RWPE1 (cell line): ENCODE results near the gene LAMA3.

ENCODE experiments used
- CTCF ChIA-PET: fragments of 350-600 bp; sonication (Branson Sonifier 250); formaldehyde crosslinking; extraction: SDS; loops from one replicate; lab custom pipeline; 2021; lab: Yijun Ruan, JAX
- POLR2A ChIA-PET: fragments of 400-600 bp; formaldehyde crosslinking; extraction: SDS; loops from one replicate; lab custom pipeline; 2020; ENCODE audit warnings: antibody characterized with exemption; ENCODE audit not compliant: low non-redundant PET; lab: Yijun Ruan, JAX
- DNase-seq: peaks from one replicate; pipeline ENCODE4 v3.0.0; 2012; ENCODE audit warnings: low spot score
- H3K27ac ChIP-seq: fragments of 450-650 bp; 2 replicates; pipeline ENCODE4 v1.5.1; 2017
- TF ChIP-seq, protein P1 (sequence below): fragments of 450-650 bp; conservative IDR thresholded peaks from 2 replicates; pipeline ENCODE4 v1.5.1; 2017; ENCODE audit warnings: low read depth, mild to moderate bottlenecking

Gene LAMA3

DNA sequence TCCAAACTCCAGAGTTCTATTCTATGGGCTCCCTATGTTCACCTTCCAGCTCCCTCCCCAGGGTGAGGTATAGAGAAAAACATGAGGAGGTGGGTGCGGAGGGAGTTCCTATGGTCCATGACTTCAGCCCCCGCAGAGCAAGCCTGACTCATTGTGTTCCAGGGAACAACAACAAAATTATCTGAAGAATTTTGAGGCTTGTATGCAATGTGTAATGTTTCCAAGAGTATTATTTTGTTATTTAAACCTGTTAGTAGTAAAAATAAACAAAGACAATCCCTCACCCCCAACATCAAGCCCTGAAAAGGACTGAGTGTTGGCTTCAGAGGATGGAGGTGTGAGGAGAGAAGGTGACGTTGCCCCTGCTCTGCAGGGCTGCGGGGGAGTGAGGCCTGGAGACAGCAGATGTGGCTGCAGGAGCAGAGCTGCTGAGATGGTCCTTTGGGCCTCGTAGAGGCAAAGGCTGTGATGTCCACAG lies 29.0 kb downstream of the LAMA3 start:
- TF ChIP-seq, protein P1, sequence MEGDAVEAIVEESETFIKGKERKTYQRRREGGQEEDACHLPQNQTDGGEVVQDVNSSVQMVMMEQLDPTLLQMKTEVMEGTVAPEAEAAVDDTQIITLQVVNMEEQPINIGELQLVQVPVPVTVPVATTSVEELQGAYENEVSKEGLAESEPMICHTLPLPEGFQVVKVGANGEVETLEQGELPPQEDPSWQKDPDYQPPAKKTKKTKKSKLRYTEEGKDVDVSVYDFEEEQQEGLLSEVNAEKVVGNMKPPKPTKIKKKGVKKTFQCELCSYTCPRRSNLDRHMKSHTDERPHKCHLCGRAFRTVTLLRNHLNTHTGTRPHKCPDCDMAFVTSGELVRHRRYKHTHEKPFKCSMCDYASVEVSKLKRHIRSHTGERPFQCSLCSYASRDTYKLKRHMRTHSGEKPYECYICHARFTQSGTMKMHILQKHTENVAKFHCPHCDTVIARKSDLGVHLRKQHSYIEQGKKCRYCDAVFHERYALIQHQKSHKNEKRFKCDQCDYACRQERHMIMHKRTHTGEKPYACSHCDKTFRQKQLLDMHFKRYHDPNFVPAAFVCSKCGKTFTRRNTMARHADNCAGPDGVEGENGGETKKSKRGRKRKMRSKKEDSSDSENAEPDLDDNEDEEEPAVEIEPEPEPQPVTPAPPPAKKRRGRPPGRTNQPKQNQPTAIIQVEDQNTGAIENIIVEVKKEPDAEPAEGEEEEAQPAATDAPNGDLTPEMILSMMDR: no peak
- DNase-seq: no peak
- peak overlapping the region; percentile 84 for H3K27ac ChIP-seq
- CTCF ChIA-PET: no interaction called here
- POLR2A ChIA-PET: no interaction called here

DNA sequence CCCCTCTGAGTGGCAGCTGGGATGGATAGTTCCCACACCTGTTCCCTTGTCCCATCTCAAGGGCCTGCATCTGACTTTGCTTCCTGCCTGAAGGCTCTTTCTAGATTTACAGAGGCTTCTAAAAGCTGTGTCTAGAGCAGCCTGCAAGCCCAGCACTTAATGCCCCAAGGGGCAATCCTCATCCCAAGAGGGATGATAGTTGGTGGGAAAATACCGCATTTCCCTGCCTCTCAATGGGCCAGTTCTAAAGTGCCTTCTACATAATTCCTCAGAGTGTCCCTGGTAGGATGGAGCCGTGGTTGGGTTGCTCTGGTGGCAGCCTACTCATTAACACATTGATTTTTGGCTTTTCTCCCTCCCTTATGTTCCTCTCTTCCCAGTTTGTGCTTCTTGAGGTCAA lies 29.5 kb downstream of the LAMA3 start:
- CTCF ChIA-PET: no interaction called here
- no peak for DNase-seq
- H3K27ac ChIP-seq: peak overlapping the region; percentile 84
- POLR2A ChIA-PET: no interaction called here
- TF ChIP-seq, protein P1: no peak

DNA sequence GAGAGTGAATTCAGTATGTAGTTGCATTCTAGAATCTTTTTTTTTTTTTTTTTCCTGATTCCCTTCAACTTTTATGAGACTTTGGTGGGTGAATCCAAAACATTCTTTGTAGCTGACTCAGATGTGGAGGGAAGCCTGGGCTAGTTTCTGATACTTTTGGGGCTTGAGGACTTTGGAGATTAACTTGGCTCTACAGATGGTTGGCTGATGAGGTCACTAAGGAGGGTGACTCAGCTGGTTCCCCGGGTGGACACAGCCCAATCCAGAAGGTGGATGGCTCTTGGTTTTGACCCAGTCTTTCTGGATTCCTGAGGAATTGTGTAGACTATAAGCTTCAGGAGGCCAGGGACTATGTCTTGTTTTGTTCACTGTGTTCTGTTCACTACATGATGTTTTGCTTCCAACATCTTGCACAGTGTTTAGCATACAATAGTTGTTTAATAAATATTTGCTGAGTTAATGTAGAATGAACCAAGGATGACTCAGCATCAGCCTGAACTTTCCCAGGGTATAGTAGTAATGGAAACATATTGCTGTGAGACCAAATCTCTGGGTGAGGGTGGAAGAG lies 30.5 kb downstream of the LAMA3 start:
- POLR2A ChIA-PET: no interaction called here
- TF ChIP-seq, protein P1: no peak
- peak overlapping the region; percentile 84 for H3K27ac ChIP-seq
- DNase-seq: peak; percentile 93
- CTCF ChIA-PET: no interaction called here

DNA sequence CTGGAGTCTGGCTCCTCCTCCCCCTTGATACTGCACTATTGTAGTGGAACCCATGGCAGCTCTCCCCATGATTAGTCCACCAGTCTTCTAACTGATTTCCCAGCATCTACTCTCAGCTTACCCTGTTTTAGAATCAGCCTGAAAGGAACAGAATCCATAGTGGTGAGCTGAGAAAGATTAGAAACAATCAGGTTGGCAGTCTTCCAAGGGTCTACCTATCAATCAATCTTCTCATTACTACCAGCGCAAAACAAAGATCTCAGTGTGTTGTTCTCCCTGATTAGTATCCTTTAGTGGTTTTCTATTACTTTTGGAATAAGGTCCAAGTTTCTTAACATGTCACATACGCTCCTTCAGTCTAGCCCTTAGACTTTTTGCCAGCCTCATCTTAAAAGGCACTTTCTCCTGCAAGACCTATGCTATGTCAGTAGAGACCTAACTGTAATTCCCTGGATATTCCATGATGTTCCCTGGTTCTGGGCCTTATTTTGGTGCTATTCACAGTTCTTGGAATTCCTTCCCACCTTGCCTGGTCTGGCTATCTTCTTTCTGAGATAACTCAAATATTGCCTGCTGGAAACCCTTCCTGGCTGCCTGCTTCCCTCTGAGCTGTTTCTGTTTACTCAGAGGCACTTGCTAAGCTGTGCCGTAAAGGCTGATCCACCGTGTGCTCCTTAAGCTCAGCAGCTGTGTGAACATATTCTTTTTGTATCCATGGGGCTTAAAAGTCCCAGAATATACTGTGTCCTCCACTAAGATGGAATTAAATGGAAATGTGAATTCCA lies 32.6 kb downstream of the LAMA3 start:
- no peak for DNase-seq
- H3K27ac ChIP-seq: no peak overlapping the region
- CTCF ChIA-PET: no interaction called here
- POLR2A ChIA-PET: no interaction called here
- TF ChIP-seq, protein P1: no peak

DNA sequence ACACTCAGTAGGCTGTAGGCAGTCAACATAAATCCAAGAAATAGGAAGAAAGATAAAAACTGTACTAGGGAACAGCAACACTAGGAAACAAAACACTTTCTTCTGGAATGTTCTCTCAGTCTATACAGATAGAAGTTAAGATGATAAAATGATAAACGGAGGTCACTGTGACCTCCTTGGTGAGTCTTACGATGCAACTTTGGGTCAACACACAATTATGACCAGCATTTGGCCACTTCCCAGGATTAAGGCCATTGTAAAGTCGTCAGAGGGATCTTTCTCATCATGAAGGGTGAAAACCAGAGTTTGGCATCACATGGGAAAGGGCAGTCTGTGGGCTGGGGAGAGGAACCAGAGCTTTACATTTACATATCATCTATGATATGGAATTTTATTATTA lies 33.4 kb downstream of the LAMA3 start:
- ChIA-PET CTCF (interaction anchor here (0.6 kb wide), 1 partner anchor 14 kb away, joined by 3 read pairs; no protein-coding TSS in a partner anchor), POLR2A (no interaction called here)
- H3K27ac ChIP-seq: no peak overlapping the region
- TF ChIP-seq, protein P1: no peak
- DNase-seq: no peak

DNA sequence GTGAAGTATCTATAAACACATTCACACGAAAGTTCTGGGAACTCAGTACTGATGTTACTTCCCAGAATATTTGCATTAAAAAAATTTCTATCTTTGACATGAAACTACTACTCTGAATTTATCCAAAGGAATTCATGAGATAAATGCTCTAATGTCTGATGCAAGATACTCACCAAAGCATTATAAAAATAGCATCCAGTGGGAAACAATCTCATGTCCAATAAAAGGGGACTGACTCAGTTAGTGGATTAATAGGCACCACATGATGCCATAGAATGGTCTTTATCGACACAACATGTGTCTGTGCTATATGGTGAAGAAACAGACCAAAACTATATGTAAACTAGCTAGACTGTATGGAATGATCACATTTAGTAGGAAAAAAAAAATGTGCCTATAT lies 33.9 kb downstream of the LAMA3 start:
- DNase-seq: no peak
- ChIA-PET POLR2A (no interaction called here), CTCF (no interaction called here)
- no peak overlapping the region for H3K27ac ChIP-seq
- TF ChIP-seq, protein P1: no peak
